Suprapubic skin (tissue), 4 donors: Measurements from ENCODE around the gene SMIM26. TPM values are rescaled to one million over a fixed set of nuclear protein-coding genes. Genes with fewer than 3 reads are reported as not detected.

Experiments
- DNase-seq, 2 donors: peaks; one replicate each; pipeline ENCODE4 v3.0.0-alpha.2; 2019; ENCODE audit warnings: low spot score in 2 of 2
- H3K27ac ChIP-seq: fragments of 200-600 bp; sonication (generic); one replicate; pipeline ENCODE4 v1.5.1; 2019
- H3K27me3 ChIP-seq: fragments of 200-600 bp; sonication (generic); one replicate; pipeline ENCODE4 v1.5.1; 2019
- H3K36me3 ChIP-seq: fragments of 200-600 bp; sonication (generic); one replicate; pipeline ENCODE4 v1.5.1; 2019
- H3K4me1 ChIP-seq: fragments of 200-600 bp; sonication (generic); one replicate; pipeline ENCODE4 v1.5.1; 2019
- H3K4me3 ChIP-seq: fragments of 200-600 bp; sonication (generic); one replicate; pipeline ENCODE4 v1.5.1; 2019; ENCODE audit warnings: mild to moderate bottlenecking
- H3K9me3 ChIP-seq: fragments of 200-600 bp; sonication (generic); one replicate; pipeline ENCODE4 v1.5.1; 2019
- CTCF ChIP-seq, 2 donors: fragments of 200-600 bp in 1 of 2; fragments of 450-650 bp in 1 of 2; sonication (generic) in 1 of 2; IDR thresholded peaks; one replicate each; pipeline ENCODE4 v1.5.1; 2016 to 2019; ENCODE audit warnings: antibody characterized with exemption in 2 of 2, mild to moderate bottlenecking in 1 of 2, moderate library complexity in 1 of 2
- EP300 ChIP-seq: sonication (generic); formaldehyde crosslinking; IDR thresholded peaks from one replicate; pipeline ENCODE4 v1.6.1; 2017; ENCODE audit warnings: antibody characterized with exemption
- POLR2A ChIP-seq, 2 donors: fragments of 450-650 bp; IDR thresholded peaks; one replicate each; pipeline ENCODE4 v1.6.1; 2017; ENCODE audit warnings: antibody characterized with exemption in 2 of 2, mild to moderate bottlenecking in 2 of 2, moderate library complexity in 2 of 2
- POLR2AphosphoS5 ChIP-seq, 3 donors: sonication (generic); formaldehyde crosslinking; IDR thresholded peaks; one replicate each; pipeline ENCODE4 v1.6.1; 2017; ENCODE audit warnings: antibody characterized with exemption in 3 of 3
- WGBS: methylation state at CpG from one replicate; pipeline ENCODE4 v1.1.5; 2018; 5-methylcytosine and 5-hydroxymethylcytosine counted together
- total RNA-seq, 4 donors: library from RNA; depleted of rRNA; stranded (reverse); fragments of >200 nt; gene quantifications; one replicate each; pipeline ENCODE4 v1.1.0, GENCODE V29; 2016

SMIM26 gene
- total RNA-seq, 4 donors from 2014 or later, result 79.4 to 130 (median 104) TPM

DNA sequence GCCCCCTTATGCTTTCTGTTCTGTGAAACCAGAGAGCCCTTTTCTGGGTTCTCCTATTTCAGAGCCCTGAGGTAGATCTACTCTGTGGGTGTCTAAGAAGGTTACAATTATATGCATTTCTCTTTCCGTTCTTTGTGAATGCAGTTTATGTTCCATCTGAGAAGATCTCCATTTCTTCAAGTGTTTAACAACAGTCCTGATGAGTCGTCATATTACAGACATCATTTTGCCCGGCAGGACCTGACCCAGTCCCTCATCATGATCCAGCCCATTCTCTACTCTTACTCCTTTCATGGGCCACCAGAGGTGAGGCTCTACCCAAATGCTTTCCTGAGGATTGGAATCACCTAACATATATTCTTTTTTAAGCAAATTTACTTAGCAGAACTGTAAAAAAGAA is 18.8 kb upstream of the SMIM26 start:
- no peak for DNase-seq
- Histone ChIP-seq H3K27ac (no peak overlapping the region), H3K36me3 (peaks cover 90% of the 10 kb centered on the region), H3K9me3 (no peaks in the 10 kb centered on the region), H3K4me1 (no peaks in the 10 kb centered on the region), H3K27me3 (no peaks in the 10 kb centered on the region), H3K4me3 (no peak overlapping the region)
- whole genome bisulfite sequencing, result 93% methylated on average over 3 of the region's 3 CpGs
- TF ChIP-seq CTCF (IDR thresholded peaks at IDR 0.05) (no peak), POLR2AphosphoS5 (IDR thresholded peaks at IDR 0.05) (no peak), POLR2A (IDR thresholded peaks at IDR 0.05) (no peak), EP300 (no peak)

- DNase-seq, result no peak
- H3K36me3 ChIP-seq, result peaks cover 88% of the 10 kb centered on the region
These were observed 13.5 kb upstream of the SMIM26 start for GRCh38 chr20:18553746-18554145.

GRCh38 chr20:18567739-18568091 is 483 bp downstream of the SMIM26 start:
- no peaks in the 10 kb centered on the region for H3K9me3 ChIP-seq
- H3K36me3 ChIP-seq, result peaks cover 18% of the 10 kb centered on the region
- TF ChIP-seq EP300 (no peak), CTCF (IDR thresholded peaks at IDR 0.05) (no peak), POLR2A (IDR thresholded peaks at IDR 0.05) (no peak), POLR2AphosphoS5 (IDR thresholded peaks at IDR 0.05) (no peak)
- no peak for DNase-seq
- H3K4me1 ChIP-seq, result peaks cover 21% of the 10 kb centered on the region
- H3K4me3 ChIP-seq, result peak overlapping the region; percentile 78
- H3K27ac ChIP-seq, result peak overlapping the region; percentile 83
- H3K27me3 ChIP-seq, result no peaks in the 10 kb centered on the region
- WGBS, result 1% methylated on average over 6 of the region's 6 CpGs

More at GRCh38 chr20:18553746-18554145, 13.5 kb upstream of the SMIM26 start:
- no peaks in the 10 kb centered on the region for H3K27me3 ChIP-seq
- TF ChIP-seq EP300, result no peak
- no peak for TF ChIP-seq CTCF (IDR thresholded peaks at IDR 0.05)
- no peak for TF ChIP-seq POLR2AphosphoS5 (IDR thresholded peaks at IDR 0.05)
- TF ChIP-seq POLR2A (IDR thresholded peaks at IDR 0.05), result no peak
- no peaks in the 10 kb centered on the region for H3K4me1 ChIP-seq
- no peak overlapping the region for H3K27ac ChIP-seq
- H3K4me3 ChIP-seq, result no peak overlapping the region
- no peaks in the 10 kb centered on the region for H3K9me3 ChIP-seq
- WGBS, result 95% methylated on average over 8 of the region's 8 CpGs

- Histone ChIP-seq H3K9me3 (no peaks in the 10 kb centered on the region), H3K36me3 (peaks cover 15% of the 10 kb centered on the region), H3K4me1 (peaks cover 21% of the 10 kb centered on the region), H3K4me3 (no peak overlapping the region), H3K27ac (no peak overlapping the region), H3K27me3 (no peaks in the 10 kb centered on the region)
- no peak for TF ChIP-seq POLR2AphosphoS5 (IDR thresholded peaks at IDR 0.05)
- no peak for TF ChIP-seq CTCF (IDR thresholded peaks at IDR 0.05)
- TF ChIP-seq POLR2A (IDR thresholded peaks at IDR 0.05), result no peak
- no peak for TF ChIP-seq EP300
- 92% methylated on average over 2 of the region's 2 CpGs for WGBS
- no peak for DNase-seq
These were observed 3.8 kb downstream of the SMIM26 start for GRCh38 chr20:18571009-18571408.

GRCh38 chr20:18571578-18571977 is 4.3 kb downstream of the SMIM26 start:
- WGBS, result 83% methylated on average over 2 of the region's 2 CpGs

More at GRCh38 chr20:18571578-18571977, 4.3 kb downstream of the SMIM26 start:
- Histone ChIP-seq H3K36me3 (peaks cover 15% of the 10 kb centered on the region), H3K27ac (no peak overlapping the region), H3K4me1 (peaks cover 17% of the 10 kb centered on the region), H3K27me3 (no peaks in the 10 kb centered on the region), H3K4me3 (no peak overlapping the region), H3K9me3 (no peaks in the 10 kb centered on the region)
- no peak for DNase-seq
- no peak for TF ChIP-seq POLR2A (IDR thresholded peaks at IDR 0.05)
- no peak for TF ChIP-seq CTCF (IDR thresholded peaks at IDR 0.05)
- TF ChIP-seq POLR2AphosphoS5 (IDR thresholded peaks at IDR 0.05), result no peak
- no peak for TF ChIP-seq EP300
